Panc1 (cell line): Measurements from ENCODE around the gene MTOR. TPM values are rescaled to one million over a fixed set of nuclear protein-coding genes. Genes with fewer than 3 reads are reported as not detected.

Experiments used
- ATAC-seq: fragments of 200-7000 bp; cut with Tn5 transposase; 2 replicates; pipeline ENCODE4 v1.9.1; 2020; ENCODE audit warnings: mild to moderate bottlenecking, moderate library complexity
- BruUV-seq: library from RNA; stranded (reverse); fragments of 400-500 nt; replicated peaks from 2 replicates; lab custom pipeline; 2021; lab: Mats Ljungman, UMichigan
- CTCF ChIA-PET: fragments of 300-600 bp; sonication (Branson Sonifier 250); formaldehyde crosslinking; loops from one replicate; lab custom pipeline; 2022; ENCODE audit warnings: antibody characterized with exemption; lab: Charles Lee
- POLR2A ChIA-PET: fragments of 300-600 bp; sonication (Branson Sonifier 250); formaldehyde crosslinking; loops from one replicate; lab custom pipeline; 2022; ENCODE audit warnings: antibody characterized with exemption; lab: Charles Lee
- DNase-seq: peaks from one replicate; pipeline ENCODE4 v3.0.0-alpha.2; 2010; ENCODE audit warnings: low read depth, low spot score
- H3K27ac ChIP-seq: 2 replicates; pipeline ENCODE4 v1.5.1; 2011; ENCODE audit warnings: mild to moderate bottlenecking, low read length, inconsistent platforms
- H3K27me3 ChIP-seq: fragments of 200-500 bp; sonication (Bioruptor generic); 2 replicates; pipeline ENCODE4 v1.6.0; 2014; ENCODE audit warnings: low read length, inconsistent platforms; ENCODE audit not compliant: control insufficient read depth, insufficient read depth
- H3K36me3 ChIP-seq: fragments of 200-500 bp; sonication (Bioruptor generic); 2 replicates; pipeline ENCODE4 v1.5.1; 2014; ENCODE audit warnings: inconsistent platforms, mild to moderate bottlenecking, low read length, moderate library complexity; ENCODE audit not compliant: control insufficient read depth, insufficient read depth
- H3K4me1 ChIP-seq: 2 replicates; pipeline ENCODE4 v1.5.1; 2011; ENCODE audit warnings: inconsistent platforms, mild to moderate bottlenecking, low read length, moderate library complexity; ENCODE audit not compliant: control insufficient read depth, insufficient read depth
- H3K4me3 ChIP-seq, 2 experiments: 2 replicates each; pipeline ENCODE4 v1.5.1; 2011 to 2012; ENCODE audit warnings: low read depth in 2 of 2, low read length in 2 of 2, mild to moderate bottlenecking in 2 of 2, inconsistent platforms in 1 of 2, moderate library complexity in 1 of 2
- H3K9me3 ChIP-seq: fragments of 200-500 bp; sonication (Bioruptor generic); 2 replicates; pipeline ENCODE4 v1.5.1; 2014; ENCODE audit warnings: low read depth, mild to moderate bottlenecking, inconsistent platforms, low read length, moderate library complexity; ENCODE audit not compliant: control insufficient read depth, insufficient read depth
- POLR2AphosphoS5 ChIP-seq: IDR thresholded peaks from 2 replicates; pipeline ENCODE4 v1.6.1; 2012; ENCODE audit warnings: mild to moderate bottlenecking, low read depth, low read length, moderate library complexity
- SIN3A ChIP-seq: IDR thresholded peaks from 2 replicates; pipeline ENCODE4 v1.6.1; 2012; ENCODE audit warnings: low read depth, mild to moderate bottlenecking, low read length, moderate library complexity, borderline replicate concordance; ENCODE audit not compliant: insufficient read depth
- TCF7L2 ChIP-seq: IDR thresholded peaks from 2 replicates; pipeline ENCODE4 v1.6.1; 2011; ENCODE audit warnings: mild to moderate bottlenecking, low read depth, low read length, inconsistent platforms
- in situ Hi-C: cut with HindIII; loops from 2 replicates; pipeline ENCODE4 v1.10.0; 2016; ENCODE audit warnings: low sequenced_read_pairs, low pct_unique_long_range_greater_than_20kb
- intact Hi-C: fragments of 100-400 bp; cut with micrococcal nuclease; formaldehyde crosslinking; loops from one replicate; pipeline ENCODE4 v1.10.0; 2022; ENCODE audit not compliant: unreplicated experiment
- total RNA-seq: library from RNA; stranded (reverse); gene quantifications from one replicate; pipeline ENCODE4 v1.2.1, GENCODE V29; 2021; ENCODE audit not compliant: unreplicated experiment
- TF ChIP-seq, protein P1 (sequence below), 2 experiments: IDR thresholded peaks; 2 replicates each; pipeline ENCODE4 v1.6.1; 2011 to 2012; ENCODE audit warnings: low read depth in 2 of 2, control low read depth in 1 of 2, low read length in 1 of 2, mild to moderate bottlenecking in 1 of 2, moderate library complexity in 1 of 2; ENCODE audit not compliant: insufficient read depth in 1 of 2
- TF ChIP-seq, protein P2 (sequence below): fragments of 450-650 bp; IDR thresholded peaks from 2 replicates; pipeline ENCODE4 v1.5.1; 2017; ENCODE audit warnings: mild to moderate bottlenecking

Gene MTOR
- total RNA-seq, 1 experiment from 2014 or later, result 71.2 TPM

DNA sequence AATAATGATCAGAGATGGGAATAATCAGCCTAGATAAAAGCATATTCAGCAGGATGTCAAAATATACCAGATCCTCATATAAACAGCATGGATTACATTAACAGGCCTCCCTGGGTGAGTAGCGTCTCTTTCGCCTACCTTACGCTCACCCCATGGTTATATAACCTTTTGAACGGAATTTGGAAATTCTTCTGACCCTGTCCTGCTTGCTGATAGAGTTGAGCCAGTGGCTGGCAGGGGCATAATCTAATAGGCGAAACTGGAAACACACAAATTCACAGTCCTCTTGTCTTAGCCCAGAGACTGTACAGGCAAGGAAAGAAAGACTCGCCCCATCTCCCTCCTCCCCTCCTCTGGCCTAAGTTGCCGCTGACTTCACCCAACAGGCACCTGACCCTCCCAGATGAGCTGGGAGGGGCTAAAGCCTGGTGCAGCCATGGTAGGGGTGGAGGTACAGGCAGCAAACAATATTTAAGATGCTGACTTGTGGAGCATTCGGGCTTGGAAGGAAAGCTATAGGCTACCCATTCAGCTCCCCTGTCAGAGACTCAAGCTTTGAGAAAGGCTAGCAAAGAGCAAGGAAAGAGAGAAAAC is 73.4 kb downstream of the MTOR start, which contains the start of gene ANGPTL7:
TSS of gene ANGPTL7 (plus strand) at position 498 of the 594 bp plus-strand sequence. CDS start 225 bp downstream, outside the sequence.
- Histone ChIP-seq H3K4me1 (no peaks in the 10 kb centered on the region), H3K27me3 (no peaks in the 10 kb centered on the region), H3K9me3 (no peaks in the 10 kb centered on the region), H3K4me3 (no peak within 1 kb of the TSS), H3K27ac (peak within 1 kb of the TSS; percentile 40), H3K36me3 (0 out of 2 replicates have a peak, but pooled peaks cover 2% of the 10 kb centered on the region)
- CTCF ChIA-PET, result no interaction called here
- BruUV-seq, result no TSS peak
- in situ Hi-C loops (no loop called here), intact Hi-C loops (no loop called here)
- DNase-seq (no peak), ATAC-seq (no peak)
- TF ChIP-seq, protein P1, sequence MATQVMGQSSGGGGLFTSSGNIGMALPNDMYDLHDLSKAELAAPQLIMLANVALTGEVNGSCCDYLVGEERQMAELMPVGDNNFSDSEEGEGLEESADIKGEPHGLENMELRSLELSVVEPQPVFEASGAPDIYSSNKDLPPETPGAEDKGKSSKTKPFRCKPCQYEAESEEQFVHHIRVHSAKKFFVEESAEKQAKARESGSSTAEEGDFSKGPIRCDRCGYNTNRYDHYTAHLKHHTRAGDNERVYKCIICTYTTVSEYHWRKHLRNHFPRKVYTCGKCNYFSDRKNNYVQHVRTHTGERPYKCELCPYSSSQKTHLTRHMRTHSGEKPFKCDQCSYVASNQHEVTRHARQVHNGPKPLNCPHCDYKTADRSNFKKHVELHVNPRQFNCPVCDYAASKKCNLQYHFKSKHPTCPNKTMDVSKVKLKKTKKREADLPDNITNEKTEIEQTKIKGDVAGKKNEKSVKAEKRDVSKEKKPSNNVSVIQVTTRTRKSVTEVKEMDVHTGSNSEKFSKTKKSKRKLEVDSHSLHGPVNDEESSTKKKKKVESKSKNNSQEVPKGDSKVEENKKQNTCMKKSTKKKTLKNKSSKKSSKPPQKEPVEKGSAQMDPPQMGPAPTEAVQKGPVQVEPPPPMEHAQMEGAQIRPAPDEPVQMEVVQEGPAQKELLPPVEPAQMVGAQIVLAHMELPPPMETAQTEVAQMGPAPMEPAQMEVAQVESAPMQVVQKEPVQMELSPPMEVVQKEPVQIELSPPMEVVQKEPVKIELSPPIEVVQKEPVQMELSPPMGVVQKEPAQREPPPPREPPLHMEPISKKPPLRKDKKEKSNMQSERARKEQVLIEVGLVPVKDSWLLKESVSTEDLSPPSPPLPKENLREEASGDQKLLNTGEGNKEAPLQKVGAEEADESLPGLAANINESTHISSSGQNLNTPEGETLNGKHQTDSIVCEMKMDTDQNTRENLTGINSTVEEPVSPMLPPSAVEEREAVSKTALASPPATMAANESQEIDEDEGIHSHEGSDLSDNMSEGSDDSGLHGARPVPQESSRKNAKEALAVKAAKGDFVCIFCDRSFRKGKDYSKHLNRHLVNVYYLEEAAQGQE (IDR thresholded peaks at IDR 0.05; ENCODE audit: insufficient read depth in 1 of 2, low read depth in 2 of 2, low read length in 1 of 2), result no peak
- TF ChIP-seq, protein P2, sequence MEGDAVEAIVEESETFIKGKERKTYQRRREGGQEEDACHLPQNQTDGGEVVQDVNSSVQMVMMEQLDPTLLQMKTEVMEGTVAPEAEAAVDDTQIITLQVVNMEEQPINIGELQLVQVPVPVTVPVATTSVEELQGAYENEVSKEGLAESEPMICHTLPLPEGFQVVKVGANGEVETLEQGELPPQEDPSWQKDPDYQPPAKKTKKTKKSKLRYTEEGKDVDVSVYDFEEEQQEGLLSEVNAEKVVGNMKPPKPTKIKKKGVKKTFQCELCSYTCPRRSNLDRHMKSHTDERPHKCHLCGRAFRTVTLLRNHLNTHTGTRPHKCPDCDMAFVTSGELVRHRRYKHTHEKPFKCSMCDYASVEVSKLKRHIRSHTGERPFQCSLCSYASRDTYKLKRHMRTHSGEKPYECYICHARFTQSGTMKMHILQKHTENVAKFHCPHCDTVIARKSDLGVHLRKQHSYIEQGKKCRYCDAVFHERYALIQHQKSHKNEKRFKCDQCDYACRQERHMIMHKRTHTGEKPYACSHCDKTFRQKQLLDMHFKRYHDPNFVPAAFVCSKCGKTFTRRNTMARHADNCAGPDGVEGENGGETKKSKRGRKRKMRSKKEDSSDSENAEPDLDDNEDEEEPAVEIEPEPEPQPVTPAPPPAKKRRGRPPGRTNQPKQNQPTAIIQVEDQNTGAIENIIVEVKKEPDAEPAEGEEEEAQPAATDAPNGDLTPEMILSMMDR, result no peak
- TF ChIP-seq SIN3A (no peak), POLR2AphosphoS5 (no peak), TCF7L2 (no peak)
- POLR2A ChIA-PET, result interaction anchor here (0.6 kb wide), 1 partner anchor 18 kb away, joined by 5 read pairs; no protein-coding TSS in a partner anchor

DNA sequence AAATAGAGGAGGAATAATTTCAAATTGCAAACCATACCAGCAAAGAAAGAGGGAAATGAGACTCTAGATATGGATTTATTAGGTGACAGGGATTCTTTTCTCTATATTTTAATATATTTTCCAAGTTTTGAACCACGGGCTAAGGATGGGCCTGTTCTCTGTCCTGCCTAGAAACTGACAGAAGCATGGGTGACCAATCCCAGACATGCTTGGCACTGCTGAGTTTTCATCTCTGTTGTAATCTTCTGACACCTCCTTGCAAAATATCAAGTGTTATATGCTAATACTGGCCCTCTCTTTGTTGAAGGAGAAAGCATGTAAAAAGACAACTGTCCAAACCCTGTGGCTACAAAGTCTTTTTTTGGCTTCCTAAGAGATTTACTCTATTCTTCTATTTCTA is 74.0 kb downstream of the MTOR start:
- no peak for DNase-seq
- Histone ChIP-seq H3K9me3 (no peaks in the 10 kb centered on the region), H3K27ac (peak overlapping the region; percentile 12; the same call in 1 of the 2 replicates), H3K4me1 (no peaks in the 10 kb centered on the region), H3K27me3 (no peaks in the 10 kb centered on the region), H3K36me3 (0 out of 2 replicates have a peak, but pooled peaks cover 2% of the 10 kb centered on the region), H3K4me3 (no peak overlapping the region)
- no peak for TF ChIP-seq TCF7L2
- no peak for TF ChIP-seq SIN3A
- TF ChIP-seq POLR2AphosphoS5, result no peak
- TF ChIP-seq, protein P1 (IDR thresholded peaks at IDR 0.05; ENCODE audit: insufficient read depth in 1 of 2, low read depth in 2 of 2, low read length in 1 of 2), result no peak
- TF ChIP-seq, protein P2, result no peak
- ATAC-seq, result no peak
- in situ Hi-C loops, result no loop called here
- POLR2A ChIA-PET, result no interaction called here
- no TSS peak for BruUV-seq
- intact Hi-C loops, result no loop called here
- CTCF ChIA-PET, result no interaction called here
